ENCODE measurements around the gene TEKT5. TPM values are rescaled to one million over a fixed set of nuclear protein-coding genes. Genes with fewer than 3 reads are reported as not detected.
"Not testable (repeated sequence)": the region's sequence is repeated elsewhere in the genome, so short reads cannot be mapped to it uniquely, and the experiment has no call there.

The TEKT5 gene
- total RNA-seq, 1 experiment from 2014 or later: not detected

GRCh38 chr16:10684511-10685151 lies 10.1 kb downstream of the TEKT5 start:
- DNase-seq (ENCODE audit: low spot score): no peak

GRCh38 chr16:10683170-10683569 lies 11.6 kb downstream of the TEKT5 start:
- DNase-seq (ENCODE audit: low spot score): no peak

GRCh38 chr16:10682604-10683003 lies 12.1 kb downstream of the TEKT5 start:
- no peak for DNase-seq (ENCODE audit: low spot score)

- no peak for DNase-seq (ENCODE audit: low spot score)
These were observed 13.1 kb downstream of the TEKT5 start for GRCh38 chr16:10681310-10682308.

GRCh38 chr16:10679921-10680320 lies 14.8 kb downstream of the TEKT5 start:
- DNase-seq (ENCODE audit: low spot score): no peak

- DNase-seq (ENCODE audit: low spot score): not testable (repeated sequence)
These were observed 15.3 kb downstream of the TEKT5 start for GRCh38 chr16:10679441-10679840.

GRCh38 chr16:10678655-10679054 lies 16.1 kb downstream of the TEKT5 start:
- no peak for DNase-seq (ENCODE audit: low spot score)

GRCh38 chr16:10676284-10676683 lies 18.4 kb downstream of the TEKT5 start:
- no peak for DNase-seq (ENCODE audit: low spot score)

GRCh38 chr16:10675861-10676260 lies 18.9 kb downstream of the TEKT5 start:
- DNase-seq (ENCODE audit: low spot score): no peak

- DNase-seq (ENCODE audit: low spot score): no peak
These were observed 19.5 kb downstream of the TEKT5 start for GRCh38 chr16:10675216-10675615.

- DNase-seq (ENCODE audit: low spot score): no peak
These were observed 23.0 kb downstream of the TEKT5 start for GRCh38 chr16:10671729-10672128.

- no peak for DNase-seq (ENCODE audit: low spot score)
These were observed 24.9 kb downstream of the TEKT5 start for GRCh38 chr16:10669791-10670190.

- DNase-seq (ENCODE audit: low spot score): peak; percentile 36
These were observed 26.2 kb downstream of the TEKT5 start for GRCh38 chr16:10668322-10669045.

GRCh38 chr16:10667239-10667638 lies 27.5 kb downstream of the TEKT5 start:
- no peak for DNase-seq (ENCODE audit: low spot score)

GRCh38 chr16:10666291-10666690 lies 28.4 kb downstream of the TEKT5 start:
- no peak for DNase-seq (ENCODE audit: low spot score)

- DNase-seq (ENCODE audit: low spot score): no peak
These were observed 29.6 kb downstream of the TEKT5 start for GRCh38 chr16:10665166-10665565.

GRCh38 chr16:10664720-10665126 lies 30.0 kb downstream of the TEKT5 start:
- DNase-seq (ENCODE audit: low spot score): no peak

GRCh38 chr16:10663744-10664143 lies 31.0 kb downstream of the TEKT5 start:
- DNase-seq (ENCODE audit: low spot score): no peak

- DNase-seq (ENCODE audit: low spot score): no peak
These were observed 31.6 kb downstream of the TEKT5 start for GRCh38 chr16:10663146-10663545.

- DNase-seq (ENCODE audit: low spot score): no peak
These were observed 32.5 kb downstream of the TEKT5 start for GRCh38 chr16:10662212-10662611.

- no peak for DNase-seq (ENCODE audit: low spot score)
These were observed 33.0 kb downstream of the TEKT5 start for GRCh38 chr16:10661737-10662136.

- DNase-seq (ENCODE audit: low spot score): no peak
These were observed 33.6 kb downstream of the TEKT5 start for GRCh38 chr16:10660950-10661635.
